SK-N-SH treated with all-trans-retinoic acid at 6 μM for 48 hours (cell line): ENCODE measurements around the gene LCA5.

Source experiments
- ATAC-seq: fragments of 200-7000 bp; cut with Tn5 transposase; 3 replicates; pipeline ENCODE4 v1.9.1; 2020; ENCODE audit warnings: mild to moderate bottlenecking, moderate library complexity
- ARNTL ChIP-seq: fragments of 450-650 bp; formaldehyde crosslinking; IDR thresholded peaks from 2 replicates; pipeline ENCODE4 v1.5.0; 2020; ENCODE audit warnings: low read depth, mild to moderate bottlenecking, moderate library complexity, borderline replicate concordance
- BACH2 ChIP-seq: fragments of 250-450 bp; sonication (Bioruptor Pico); IDR thresholded peaks from 2 replicates; pipeline ENCODE4 v1.9.0; 2021; ENCODE audit warnings: mild to moderate bottlenecking, borderline replicate concordance
- CREB5 ChIP-seq: fragments of 250-450 bp; sonication (Bioruptor Pico); IDR thresholded peaks from 2 replicates; pipeline ENCODE4 v1.5.1; 2020; ENCODE audit warnings: low read depth, mild to moderate bottlenecking, moderate library complexity
- CSDC2 ChIP-seq: fragments of 250-450 bp; sonication (Bioruptor Pico); IDR thresholded peaks from 2 replicates; pipeline ENCODE4 v1.5.0; 2020; ENCODE audit warnings: mild to moderate bottlenecking, moderate library complexity
- CSRNP3 ChIP-seq: fragments of 250-450 bp; sonication (Bioruptor Pico); IDR thresholded peaks from 2 replicates; pipeline ENCODE4 v1.5.1; 2021; ENCODE audit warnings: mild to moderate bottlenecking, moderate library complexity
- ESRRG ChIP-seq: fragments of 250-450 bp; sonication (Bioruptor Pico); IDR thresholded peaks from 2 replicates; pipeline ENCODE4 v1.6.1; 2021; ENCODE audit warnings: mild to moderate bottlenecking
- GLIS3 ChIP-seq: fragments of 250-450 bp; sonication (Bioruptor Pico); IDR thresholded peaks from 2 replicates; pipeline ENCODE4 v1.5.0; 2020; ENCODE audit warnings: mild to moderate bottlenecking, moderate library complexity
- ISL1 ChIP-seq: fragments of 250-450 bp; sonication (Bioruptor Pico); IDR thresholded peaks from 2 replicates; pipeline ENCODE4 v2.1.2; 2022; ENCODE audit warnings: mild to moderate bottlenecking, moderate library complexity
- OSR1 ChIP-seq: fragments of 250-450 bp; sonication (Bioruptor Pico); IDR thresholded peaks from 2 replicates; pipeline ENCODE4 v1.8.0; 2022; ENCODE audit warnings: moderate library complexity, mild to moderate bottlenecking, inconsistent platforms
- POU6F1 ChIP-seq: fragments of 250-450 bp; sonication (Bioruptor Pico); IDR thresholded peaks from 2 replicates; pipeline ENCODE4 v1.8.0; 2021; ENCODE audit warnings: low read depth, mild to moderate bottlenecking, moderate library complexity, borderline replicate concordance
- RARB ChIP-seq: fragments of 250-450 bp; sonication (Bioruptor Pico); IDR thresholded peaks from 2 replicates; pipeline ENCODE4 v1.8.0; 2021; ENCODE audit warnings: mild to moderate bottlenecking, moderate library complexity
- SNAI2 ChIP-seq: fragments of 250-450 bp; sonication (Bioruptor Pico); IDR thresholded peaks from 2 replicates; pipeline ENCODE4 v1.5.0; 2020; ENCODE audit warnings: mild to moderate bottlenecking, moderate library complexity
- TOX ChIP-seq: fragments of 250-450 bp; sonication (Bioruptor Pico); IDR thresholded peaks from 2 replicates; pipeline ENCODE4 v1.8.0; 2021; ENCODE audit warnings: mild to moderate bottlenecking, moderate library complexity, borderline replicate concordance
- TSHZ2 ChIP-seq: fragments of 250-450 bp; sonication (Bioruptor Pico); IDR thresholded peaks from 2 replicates; pipeline ENCODE4 v1.5.0; 2020; ENCODE audit warnings: mild to moderate bottlenecking, moderate library complexity
- ZC3H10 ChIP-seq: fragments of 250-450 bp; sonication (Bioruptor Pico); IDR thresholded peaks from 2 replicates; pipeline ENCODE4 v1.5.1; 2021; ENCODE audit warnings: mild to moderate bottlenecking, moderate library complexity
- ZFP3 ChIP-seq: fragments of 250-450 bp; sonication (Bioruptor Pico); IDR thresholded peaks from 2 replicates; pipeline ENCODE4 v1.5.0; 2020; ENCODE audit warnings: mild to moderate bottlenecking, moderate library complexity
- ZFP30 ChIP-seq: fragments of 450-650 bp; formaldehyde crosslinking; IDR thresholded peaks from 2 replicates; pipeline ENCODE4 v1.5.0; 2022; ENCODE audit warnings: mild to moderate bottlenecking, moderate library complexity
- ZNF565 ChIP-seq: fragments of 450-650 bp; formaldehyde crosslinking; conservative IDR thresholded peaks from 2 replicates; pipeline ENCODE4 v1.5.0; 2020; ENCODE audit warnings: low read depth, mild to moderate bottlenecking, moderate library complexity
- ZNF70 ChIP-seq: fragments of 450-650 bp; formaldehyde crosslinking; IDR thresholded peaks from 2 replicates; pipeline ENCODE4 v1.5.0; 2020; ENCODE audit warnings: mild to moderate bottlenecking, moderate library complexity
- ZNF8 ChIP-seq: fragments of 450-650 bp; formaldehyde crosslinking; IDR thresholded peaks from 2 replicates; pipeline ENCODE4 v1.5.0; 2020; ENCODE audit warnings: mild to moderate bottlenecking, moderate library complexity

Gene LCA5

GRCh38 chr6:79465381-79465780 lies 71.8 kb downstream of the LCA5 start:
- no peak for TF ChIP-seq ZNF8 (CRISPR knock-in tag)
- no peak for TF ChIP-seq BACH2 (CRISPR knock-in tag)
- no peak for TF ChIP-seq RARB (CRISPR knock-in tag)
- no peak for TF ChIP-seq ZNF565 (CRISPR knock-in tag)
- no peak for TF ChIP-seq ZC3H10 (CRISPR knock-in tag)
- no peak for TF ChIP-seq TOX (CRISPR knock-in tag)
- TF ChIP-seq GLIS3, result no peak
- TF ChIP-seq ZFP3, result no peak
- TF ChIP-seq ZFP30 (CRISPR knock-in tag), result no peak
- TF ChIP-seq ZNF70 (CRISPR knock-in tag), result no peak
- no peak for TF ChIP-seq TSHZ2
- TF ChIP-seq ARNTL (CRISPR knock-in tag), result no peak
- TF ChIP-seq CSRNP3, result no peak
- TF ChIP-seq CSDC2 (CRISPR knock-in tag), result no peak
- ATAC-seq, result no peak

- TF ChIP-seq ZNF565 (CRISPR knock-in tag), result no peak
- no peak for TF ChIP-seq TSHZ2
- no peak for TF ChIP-seq ISL1 (CRISPR knock-in tag)
- no peak for TF ChIP-seq ZFP3
- TF ChIP-seq ARNTL (CRISPR knock-in tag), result no peak
- no peak for TF ChIP-seq ESRRG (CRISPR knock-in tag)
- no peak for TF ChIP-seq ZNF8 (CRISPR knock-in tag)
- no peak for TF ChIP-seq POU6F1 (CRISPR knock-in tag)
- TF ChIP-seq SNAI2 (CRISPR knock-in tag), result no peak
- TF ChIP-seq CSDC2 (CRISPR knock-in tag), result no peak
- no peak for ATAC-seq
These were observed 73.6 kb downstream of the LCA5 start for GRCh38 chr6:79463621-79464050.

GRCh38 chr6:79461205-79461604 lies 76.0 kb downstream of the LCA5 start:
- ATAC-seq, result no peak

More at GRCh38 chr6:79461205-79461604, 76.0 kb downstream of the LCA5 start:
- TF ChIP-seq CREB5 (no peak), GLIS3 (no peak), POU6F1 (CRISPR knock-in tag) (no peak), OSR1 (CRISPR knock-in tag) (no peak), ZFP3 (no peak), CSDC2 (CRISPR knock-in tag) (no peak), BACH2 (CRISPR knock-in tag) (no peak), CSRNP3 (no peak), TSHZ2 (no peak), RARB (CRISPR knock-in tag) (no peak), ZC3H10 (CRISPR knock-in tag) (no peak), ZNF70 (CRISPR knock-in tag) (no peak), ZNF565 (CRISPR knock-in tag) (no peak), ZFP30 (CRISPR knock-in tag) (no peak)
